IPS-NIHi7 (cell line): ENCODE results near the gene CA9.
A peak's percentile ranks its signal among the peaks of the same experiment; 100 is the strongest.

Experiments used
- DNase-seq: peaks from one replicate; pipeline ENCODE4 v3.0.0; 2012; ENCODE audit warnings: mixed read lengths; ENCODE audit errors: extremely low spot score

CA9 gene

GRCh38 chr9:35675732-35676392 is 2.1 kb downstream of the CA9 start:
- DNase-seq, result peak; percentile 90

- no peak for DNase-seq
These were observed 5.4 kb downstream of the CA9 start for GRCh38 chr9:35679091-35679490.

- DNase-seq, result no peak
These were observed 6.1 kb downstream of the CA9 start for GRCh38 chr9:35679766-35680330.

GRCh38 chr9:35680331-35681105 is 6.8 kb downstream of the CA9 start:
- DNase-seq, result peak; percentile 72

- no peak for DNase-seq
These were observed 7.7 kb downstream of the CA9 start for GRCh38 chr9:35681341-35682002.

GRCh38 chr9:35682051-35682450 is 8.3 kb downstream of the CA9 start:
- DNase-seq, result no peak

GRCh38 chr9:35682520-35683315 is 9.0 kb downstream of the CA9 start:
- no peak for DNase-seq

GRCh38 chr9:35683323-35683722 is 9.6 kb downstream of the CA9 start:
- no peak for DNase-seq

- DNase-seq, result no peak
These were observed 11.2 kb downstream of the CA9 start for GRCh38 chr9:35684921-35685320.

GRCh38 chr9:35685506-35685905 is 11.8 kb downstream of the CA9 start:
- no peak for DNase-seq

GRCh38 chr9:35686222-35687203 is 12.8 kb downstream of the CA9 start:
- no peak for DNase-seq

GRCh38 chr9:35687306-35687705 is 13.6 kb downstream of the CA9 start:
- no peak for DNase-seq

- DNase-seq, result no peak
These were observed 14.3 kb downstream of the CA9 start for GRCh38 chr9:35687972-35688557.

- DNase-seq, result no peak
These were observed 15.1 kb downstream of the CA9 start for GRCh38 chr9:35688558-35689541.

- peak; percentile 83 for DNase-seq
These were observed 16.0 kb downstream of the CA9 start, which contains the start of gene TPM2 for GRCh38 chr9:35689542-35690293. Gene TPM2 (minus strand): TSS chr9:35689925. CDS start chr9:35689817, 108 bp downstream.

GRCh38 chr9:35690294-35690613 is 16.5 kb downstream of the CA9 start:
- DNase-seq, result peak; percentile 65

GRCh38 chr9:35690614-35691333 is 17.0 kb downstream of the CA9 start:
- DNase-seq, result peak; percentile 74

GRCh38 chr9:35691334-35691650 is 17.6 kb downstream of the CA9 start:
- peak; percentile 54 for DNase-seq
